NCI-H446 treated with DMSO at 0.1 percent for 48 hours (cell line): ENCODE data around the gene GCAT.
A peak's percentile ranks its signal among the peaks of the same experiment; 100 is the strongest.
"Not testable (repeated sequence)": the region's sequence is repeated elsewhere in the genome, so short reads cannot be mapped to it uniquely, and the experiment has no call there.

ENCODE experiments used
- DNase-seq: peaks from one replicate; lab custom pipeline; 2025; lab: John Stamatoyannopoulos, UW

Gene GCAT

DNA sequence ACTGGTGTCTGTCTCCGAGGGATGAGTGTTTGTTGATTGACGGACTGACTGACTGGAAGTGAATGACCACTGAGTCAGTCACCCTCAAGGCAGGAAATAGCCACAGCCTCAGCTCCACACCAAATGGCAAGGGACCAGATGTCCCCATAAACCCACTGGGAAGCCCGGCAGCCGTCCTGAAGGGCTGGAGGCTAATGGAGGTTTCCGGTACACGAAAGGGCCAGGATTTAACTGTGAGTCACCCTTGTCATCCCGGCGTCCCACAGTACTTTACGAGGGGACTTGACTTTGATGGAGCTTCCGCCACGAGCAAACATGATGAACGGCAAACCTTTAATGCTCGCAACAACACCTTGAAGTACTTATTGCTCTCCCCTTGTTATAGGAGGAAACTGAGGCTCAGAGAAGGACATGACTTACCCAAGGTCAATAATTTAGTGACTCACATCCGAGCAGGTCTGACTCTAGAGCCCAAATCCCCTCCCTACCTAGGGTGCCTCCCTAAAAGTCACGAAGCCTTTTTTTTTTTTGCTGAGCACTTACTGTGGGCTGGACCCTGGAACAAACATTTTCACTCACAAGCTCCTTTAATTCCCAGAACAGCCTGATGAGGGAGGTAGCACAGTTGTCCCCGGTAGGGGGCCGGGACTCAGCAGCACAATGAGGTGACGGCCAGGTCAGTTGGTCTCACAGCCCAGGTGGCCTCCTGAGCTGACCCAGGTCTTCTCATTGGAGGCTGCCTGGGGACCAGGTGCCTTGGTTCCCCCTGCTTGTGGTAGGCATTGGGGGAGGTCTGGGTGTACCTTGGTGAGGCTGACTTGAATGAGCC, 25.2 kb upstream of the GCAT start:
- no peak for DNase-seq

DNA sequence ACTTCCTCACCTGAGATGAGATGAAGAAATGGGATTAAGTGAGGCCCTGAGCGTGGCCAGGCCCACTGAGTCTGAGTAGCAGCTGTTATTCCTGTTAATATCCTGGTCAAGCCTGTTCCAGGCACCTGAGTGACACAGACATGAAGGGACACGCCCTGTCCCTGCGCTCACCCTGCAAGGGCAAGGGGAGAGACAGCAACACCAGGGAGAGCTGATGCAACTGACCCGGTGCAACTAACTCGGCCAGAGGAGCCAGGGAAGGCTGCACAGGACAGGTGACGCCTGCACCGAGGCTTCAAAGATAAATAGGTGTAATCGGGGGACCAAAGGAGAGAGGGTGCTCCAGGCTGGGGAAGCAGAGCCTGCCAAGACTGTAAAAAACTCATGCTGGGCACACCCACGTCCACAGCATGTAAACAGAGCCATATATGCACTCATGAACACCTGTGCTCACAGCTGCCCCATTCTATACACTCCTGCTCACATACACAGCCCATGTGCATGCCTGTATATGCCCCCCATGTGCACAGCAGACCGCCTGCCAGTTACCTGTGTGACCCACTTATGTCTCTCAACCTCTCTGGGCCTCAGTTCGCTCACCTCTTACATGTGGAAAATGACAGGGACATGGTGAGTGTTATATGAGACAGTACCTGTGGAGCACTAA, 22.8 kb upstream of the GCAT start:
- no peak for DNase-seq

DNA sequence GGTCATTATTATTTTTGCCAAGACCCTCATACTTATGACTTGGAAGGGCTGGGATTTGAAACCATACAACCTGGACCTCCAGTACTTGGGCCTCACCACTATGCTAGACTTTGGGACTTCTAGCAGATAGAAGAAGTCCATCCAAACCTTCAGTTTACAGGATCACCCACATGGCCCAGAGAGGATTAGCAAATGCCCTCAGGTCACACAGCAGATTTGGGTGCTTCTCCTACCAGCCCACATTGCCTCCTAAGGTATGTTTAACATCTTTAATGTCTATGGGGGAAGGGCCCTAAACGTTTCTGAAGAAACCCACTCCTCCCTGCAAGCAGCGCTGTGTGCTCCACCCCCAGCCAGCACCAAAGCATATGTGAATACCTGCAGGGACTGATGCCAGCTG, 17.5 kb upstream of the GCAT start:
- no peak for DNase-seq

- no peak for DNase-seq
These were observed 15.2 kb upstream of the GCAT start for GRCh38 chr22:37792494-37792893.

GRCh38 chr22:37794376-37794775, 13.4 kb upstream of the GCAT start:
- DNase-seq, result no peak

GRCh38 chr22:37796079-37796478, 11.7 kb upstream of the GCAT start:
- no peak for DNase-seq

- not testable (repeated sequence) for DNase-seq
These were observed 10.5 kb upstream of the GCAT start for GRCh38 chr22:37797259-37797658.

GRCh38 chr22:37797874-37798500, 9.7 kb upstream of the GCAT start:
- DNase-seq, result no peak

DNA sequence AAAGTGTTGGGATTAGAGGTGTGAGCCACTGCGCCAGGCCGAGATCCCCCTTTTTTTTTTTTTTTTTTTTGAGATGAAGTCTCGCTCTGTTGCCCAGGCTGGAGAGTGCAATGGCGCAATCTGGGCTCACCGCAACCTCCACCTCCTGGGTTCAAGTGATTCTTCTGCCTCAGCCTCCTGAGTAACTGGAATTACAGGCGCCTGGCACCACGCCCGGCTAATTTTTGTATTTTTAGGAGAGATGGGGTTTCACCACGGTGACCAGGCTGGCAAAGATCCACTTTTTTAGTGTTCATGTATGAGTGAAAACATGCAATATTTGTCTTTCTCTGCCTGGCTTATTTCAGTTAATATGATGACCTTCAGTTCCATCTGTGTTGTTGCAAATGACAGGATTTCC, 7.8 kb upstream of the GCAT start:
- not testable (repeated sequence) for DNase-seq

GRCh38 chr22:37801946-37802309, 5.8 kb upstream of the GCAT start:
- DNase-seq, result no peak

- peak; percentile 34 for DNase-seq
These were observed 5.2 kb upstream of the GCAT start for GRCh38 chr22:37802310-37803194.

DNA sequence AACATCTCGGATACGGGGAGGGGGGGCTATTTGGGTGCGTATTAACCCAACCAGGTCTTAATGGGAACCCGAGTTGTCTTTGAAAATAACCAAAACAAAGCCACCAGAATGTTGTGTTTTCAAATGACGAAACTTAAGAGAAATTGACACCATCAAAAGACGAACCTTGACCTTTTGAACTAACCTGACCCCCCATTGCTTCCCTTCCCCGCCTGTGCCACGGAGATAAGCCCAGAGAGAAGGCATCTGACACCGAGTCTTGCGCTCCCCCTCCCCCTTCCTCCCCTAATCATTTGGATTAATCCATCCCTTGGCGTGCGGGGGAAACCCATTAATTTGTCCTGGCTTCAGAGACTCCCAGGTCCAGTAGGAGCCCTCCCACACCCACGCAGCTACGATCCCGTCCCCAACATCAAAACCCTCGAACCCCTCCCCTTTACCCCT, 4.5 kb upstream of the GCAT start:
- DNase-seq, result no peak

GRCh38 chr22:37803639-37804351, 3.9 kb upstream of the GCAT start:
- DNase-seq, result no peak

DNA sequence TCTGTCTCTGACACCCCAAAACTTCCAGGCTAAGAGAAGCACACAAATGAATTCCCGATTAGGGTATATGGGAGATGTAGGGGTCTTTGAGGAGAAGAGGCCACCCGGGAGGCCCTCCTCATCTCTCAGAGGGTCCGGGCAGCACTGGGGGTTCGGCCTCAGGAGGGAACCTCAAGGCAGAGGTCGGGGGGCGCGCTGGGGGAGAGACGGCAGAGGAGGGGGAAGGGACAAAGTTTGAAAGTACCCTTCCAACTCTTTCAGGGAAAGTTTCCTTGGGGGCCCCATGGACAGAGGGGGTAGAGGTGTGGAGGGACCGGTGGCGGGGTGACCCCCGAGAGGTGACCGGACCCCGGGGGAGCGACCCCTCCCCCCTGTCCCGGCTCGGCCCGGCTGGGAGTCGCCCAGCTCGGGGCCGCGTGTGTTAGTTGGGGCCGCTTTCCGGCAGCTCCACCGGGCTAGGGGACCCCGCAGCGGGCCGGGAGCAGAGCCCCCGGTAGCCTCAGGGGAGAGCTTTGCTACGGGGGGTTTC, 3.3 kb upstream of the GCAT start:
- DNase-seq, result no peak

DNA sequence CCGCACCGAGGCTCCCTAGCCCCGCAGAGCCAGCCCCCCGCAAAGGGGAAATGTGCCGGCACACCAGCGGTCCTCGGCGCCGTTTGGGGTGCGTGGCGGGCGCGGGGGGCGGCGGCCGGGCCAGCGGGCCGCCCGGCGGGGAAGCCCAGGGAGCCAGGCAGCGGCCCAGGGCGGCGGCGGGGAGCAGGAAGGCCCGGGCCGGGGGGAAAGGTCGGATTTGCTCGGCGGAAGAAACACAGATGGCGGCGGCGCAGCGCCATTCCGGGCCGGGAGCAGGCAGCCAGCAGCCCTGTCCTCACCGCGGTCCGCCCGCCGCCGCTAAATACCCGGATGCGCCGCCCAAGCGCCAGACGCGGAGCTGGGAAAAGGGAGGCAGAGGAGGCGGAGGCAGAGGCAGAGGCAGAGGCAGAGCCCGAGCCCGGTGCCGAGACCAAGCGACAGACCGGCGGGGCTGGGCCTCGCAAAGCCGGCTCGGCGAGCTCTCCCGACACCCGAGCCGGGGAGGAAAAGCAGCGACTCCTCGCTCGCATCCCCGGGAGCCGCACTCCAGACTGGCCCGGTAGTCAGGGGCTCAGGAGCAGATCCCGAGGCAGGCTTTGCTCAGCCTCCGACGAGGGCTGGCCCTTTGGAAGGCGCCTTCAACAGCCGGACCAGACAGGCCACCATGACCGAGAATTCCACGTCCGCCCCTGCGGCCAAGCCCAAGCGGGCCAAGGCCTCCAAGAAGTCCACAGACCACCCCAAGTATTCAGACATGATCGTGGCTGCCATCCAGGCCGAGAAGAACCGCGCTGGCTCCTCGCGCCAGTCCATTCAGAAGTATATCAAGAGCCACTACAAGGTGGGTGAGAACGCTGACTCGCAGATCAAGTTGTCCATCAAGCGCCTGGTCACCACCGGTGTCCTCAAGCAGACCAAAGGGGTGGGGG, 2.6 kb upstream of the GCAT start:
- peak; percentile 78 for DNase-seq

GRCh38 chr22:37805810-37806277, 1.9 kb upstream of the GCAT start:
- no peak for DNase-seq

GRCh38 chr22:37806409-37807333, 1.1 kb upstream of the GCAT start:
- DNase-seq, result peak; percentile 15

DNA sequence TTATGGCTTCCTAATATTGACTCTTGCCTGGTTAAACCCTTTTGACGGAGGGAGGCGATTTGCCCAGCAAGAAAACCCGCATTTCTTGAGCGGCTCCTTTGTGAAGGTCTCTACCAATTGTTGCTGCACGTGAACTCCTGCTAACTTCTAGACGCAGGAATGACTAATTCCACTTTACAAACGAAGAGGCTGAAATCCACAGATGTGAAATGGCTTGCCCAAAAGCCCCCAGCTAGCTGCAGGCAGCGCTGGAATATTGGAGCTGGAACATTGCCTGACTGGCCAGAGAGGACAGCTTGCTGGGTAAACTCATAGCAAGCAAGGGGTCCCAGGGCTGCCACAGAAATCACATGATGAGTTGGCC, 542 bp downstream of the GCAT start:
- DNase-seq, result no peak
